Type B pancreatic cell (in vitro differentiated cells): Measurements from ENCODE around the gene CMTM3. TPM values are rescaled to one million over a fixed set of nuclear protein-coding genes. Genes with fewer than 3 reads are reported as not detected.
"Not testable (repeated sequence)": the region's sequence is repeated elsewhere in the genome, so short reads cannot be mapped to it uniquely, and the experiment has no call there.

Experiments
- DNase-seq: peaks from one replicate; pipeline ENCODE4 v3.0.0; 2021; ENCODE audit warnings: mixed read lengths; ENCODE audit not compliant: unreplicated experiment; ENCODE audit errors: extremely low spot score
- H3K27ac Mint-ChIP-seq: 2 replicates; pipeline ENCODE4 v1.8.0; 2021; ENCODE audit warnings: mild to moderate bottlenecking, mixed read lengths
- H3K27me3 Mint-ChIP-seq: 2 replicates; pipeline ENCODE4 v1.8.0; 2021; ENCODE audit warnings: mixed read lengths
- H3K36me3 Mint-ChIP-seq: 2 replicates; pipeline ENCODE4 v1.8.0; 2021; ENCODE audit warnings: mixed read lengths
- H3K4me1 Mint-ChIP-seq: one replicate; pipeline ENCODE4 v1.8.0; 2021; ENCODE audit warnings: mixed read lengths; ENCODE audit not compliant: unreplicated experiment
- H3K4me3 Mint-ChIP-seq: 2 replicates; pipeline ENCODE4 v1.8.0; 2021; ENCODE audit warnings: mild to moderate bottlenecking, mixed read lengths
- H3K9me3 Mint-ChIP-seq: 2 replicates; pipeline ENCODE4 v1.8.0; 2021; ENCODE audit warnings: mixed read lengths
- CTCF ChIP-seq: fragments of 200-600 bp; sonication (generic); conservative IDR thresholded peaks from 2 replicates; pipeline ENCODE4 v1.5.0; 2021; ENCODE audit warnings: antibody characterized with exemption, mild to moderate bottlenecking
- total RNA-seq: library from RNA; stranded (reverse); gene quantifications from 2 replicates; pipeline ENCODE4 v1.2.1, GENCODE V29; 2021; ENCODE audit warnings: low replicate concordance

The CMTM3 gene
- total RNA-seq, 1 donor from 2014 or later: 45.2 TPM

- H3K27me3 Mint-ChIP-seq: no peaks in the 10 kb centered on the region
- no peaks in the 10 kb centered on the region for H3K9me3 Mint-ChIP-seq
- no peak for TF ChIP-seq CTCF
- H3K4me3 Mint-ChIP-seq: no peak overlapping the region
- peak overlapping the region; percentile 48 for H3K27ac Mint-ChIP-seq
- no peak for DNase-seq
- H3K36me3 Mint-ChIP-seq: peaks cover 10% of the 10 kb centered on the region
- H3K4me1 Mint-ChIP-seq: peaks cover 47% of the 10 kb centered on the region
Observed at GRCh38 chr16:66622863-66623262, 18.4 kb downstream of the CMTM3 start.

GRCh38 chr16:66623755-66624154 lies 19.3 kb downstream of the CMTM3 start:
- no peaks in the 10 kb centered on the region for H3K9me3 Mint-ChIP-seq
- peaks cover 10% of the 10 kb centered on the region for H3K36me3 Mint-ChIP-seq
- no peak overlapping the region for H3K4me3 Mint-ChIP-seq
- DNase-seq: no peak
- peaks cover 46% of the 10 kb centered on the region for H3K4me1 Mint-ChIP-seq
- H3K27ac Mint-ChIP-seq: peak overlapping the region; percentile 48
- no peak for TF ChIP-seq CTCF
- H3K27me3 Mint-ChIP-seq: no peaks in the 10 kb centered on the region

GRCh38 chr16:66627611-66628378 lies 23.3 kb downstream of the CMTM3 start:
- not testable (repeated sequence) for H3K9me3 Mint-ChIP-seq, H3K4me3 Mint-ChIP-seq, H3K27me3 Mint-ChIP-seq, DNase-seq, H3K36me3 Mint-ChIP-seq
- peaks cover 21% of the 10 kb centered on the region for H3K4me1 Mint-ChIP-seq
- H3K27ac Mint-ChIP-seq: peak overlapping the region; percentile 24

GRCh38 chr16:66629856-66630255 lies 25.4 kb downstream of the CMTM3 start:
- H3K27ac Mint-ChIP-seq: no peak overlapping the region
- peaks cover 7% of the 10 kb centered on the region for H3K4me1 Mint-ChIP-seq
- no peak for TF ChIP-seq CTCF
- no peak for DNase-seq
- no peaks in the 10 kb centered on the region for H3K9me3 Mint-ChIP-seq
- no peaks in the 10 kb centered on the region for H3K27me3 Mint-ChIP-seq
- H3K4me3 Mint-ChIP-seq: no peak overlapping the region
- peaks cover 8% of the 10 kb centered on the region for H3K36me3 Mint-ChIP-seq

GRCh38 chr16:66630561-66631260 lies 26.2 kb downstream of the CMTM3 start:
- H3K4me1 Mint-ChIP-seq, H3K27me3 Mint-ChIP-seq, H3K4me3 Mint-ChIP-seq, DNase-seq, H3K9me3 Mint-ChIP-seq, H3K27ac Mint-ChIP-seq, H3K36me3 Mint-ChIP-seq: not testable (repeated sequence)

GRCh38 chr16:66631558-66631957 lies 27.1 kb downstream of the CMTM3 start:
- H3K4me3 Mint-ChIP-seq, H3K4me1 Mint-ChIP-seq, H3K27ac Mint-ChIP-seq, DNase-seq, H3K36me3 Mint-ChIP-seq, H3K27me3 Mint-ChIP-seq, H3K9me3 Mint-ChIP-seq: not testable (repeated sequence)

GRCh38 chr16:66634527-66635196 lies 30.2 kb downstream of the CMTM3 start:
- Mint-ChIP-seq H3K27ac (no peak overlapping the region), H3K36me3 (peaks cover 8% of the 10 kb centered on the region), H3K4me1 (peaks cover 8% of the 10 kb centered on the region), H3K4me3 (no peak overlapping the region), H3K27me3 (no peaks in the 10 kb centered on the region), H3K9me3 (no peaks in the 10 kb centered on the region)
- no peak for TF ChIP-seq CTCF
- no peak for DNase-seq
